SK-N-SH treated with all-trans-retinoic acid at 6 μM for 48 hours (cell line): ENCODE results near the gene DNAH9.

Experiments used
- ATAC-seq: fragments of 200-7000 bp; cut with Tn5 transposase; 3 replicates; pipeline ENCODE4 v1.9.1; 2020; ENCODE audit warnings: mild to moderate bottlenecking, moderate library complexity
- ARNTL ChIP-seq: fragments of 450-650 bp; formaldehyde crosslinking; IDR thresholded peaks from 2 replicates; pipeline ENCODE4 v1.5.0; 2020; ENCODE audit warnings: low read depth, mild to moderate bottlenecking, moderate library complexity, borderline replicate concordance
- BACH2 ChIP-seq: fragments of 250-450 bp; sonication (Bioruptor Pico); IDR thresholded peaks from 2 replicates; pipeline ENCODE4 v1.9.0; 2021; ENCODE audit warnings: mild to moderate bottlenecking, borderline replicate concordance
- CSDC2 ChIP-seq: fragments of 250-450 bp; sonication (Bioruptor Pico); IDR thresholded peaks from 2 replicates; pipeline ENCODE4 v1.5.0; 2020; ENCODE audit warnings: mild to moderate bottlenecking, moderate library complexity
- ESRRG ChIP-seq: fragments of 250-450 bp; sonication (Bioruptor Pico); IDR thresholded peaks from 2 replicates; pipeline ENCODE4 v1.6.1; 2021; ENCODE audit warnings: mild to moderate bottlenecking
- GLIS3 ChIP-seq: fragments of 250-450 bp; sonication (Bioruptor Pico); IDR thresholded peaks from 2 replicates; pipeline ENCODE4 v1.5.0; 2020; ENCODE audit warnings: mild to moderate bottlenecking, moderate library complexity
- ISL1 ChIP-seq: fragments of 250-450 bp; sonication (Bioruptor Pico); IDR thresholded peaks from 2 replicates; pipeline ENCODE4 v2.1.2; 2022; ENCODE audit warnings: mild to moderate bottlenecking, moderate library complexity
- PPARA ChIP-seq: fragments of 250-450 bp; sonication (Bioruptor Pico); IDR thresholded peaks from 2 replicates; pipeline ENCODE4 v1.5.0; 2020; ENCODE audit warnings: mild to moderate bottlenecking, borderline replicate concordance
- RARB ChIP-seq: fragments of 250-450 bp; sonication (Bioruptor Pico); IDR thresholded peaks from 2 replicates; pipeline ENCODE4 v1.8.0; 2021; ENCODE audit warnings: mild to moderate bottlenecking, moderate library complexity
- SNAI2 ChIP-seq: fragments of 250-450 bp; sonication (Bioruptor Pico); IDR thresholded peaks from 2 replicates; pipeline ENCODE4 v1.5.0; 2020; ENCODE audit warnings: mild to moderate bottlenecking, moderate library complexity
- TOX ChIP-seq: fragments of 250-450 bp; sonication (Bioruptor Pico); IDR thresholded peaks from 2 replicates; pipeline ENCODE4 v1.8.0; 2021; ENCODE audit warnings: mild to moderate bottlenecking, moderate library complexity, borderline replicate concordance
- ZC3H10 ChIP-seq: fragments of 250-450 bp; sonication (Bioruptor Pico); IDR thresholded peaks from 2 replicates; pipeline ENCODE4 v1.5.1; 2021; ENCODE audit warnings: mild to moderate bottlenecking, moderate library complexity
- ZFP30 ChIP-seq: fragments of 450-650 bp; formaldehyde crosslinking; IDR thresholded peaks from 2 replicates; pipeline ENCODE4 v1.5.0; 2022; ENCODE audit warnings: mild to moderate bottlenecking, moderate library complexity
- ZNF565 ChIP-seq: fragments of 450-650 bp; formaldehyde crosslinking; conservative IDR thresholded peaks from 2 replicates; pipeline ENCODE4 v1.5.0; 2020; ENCODE audit warnings: low read depth, mild to moderate bottlenecking, moderate library complexity
- ZNF70 ChIP-seq: fragments of 450-650 bp; formaldehyde crosslinking; IDR thresholded peaks from 2 replicates; pipeline ENCODE4 v1.5.0; 2020; ENCODE audit warnings: mild to moderate bottlenecking, moderate library complexity
- ZNF8 ChIP-seq: fragments of 450-650 bp; formaldehyde crosslinking; IDR thresholded peaks from 2 replicates; pipeline ENCODE4 v1.5.0; 2020; ENCODE audit warnings: mild to moderate bottlenecking, moderate library complexity
- TF ChIP-seq, protein P1 (sequence below): fragments of 250-450 bp; sonication (Bioruptor Pico); IDR thresholded peaks from 2 replicates; pipeline ENCODE4 v1.8.0; 2020; ENCODE audit warnings: mild to moderate bottlenecking, moderate library complexity, borderline replicate concordance
- TF ChIP-seq, protein P2 (sequence below): fragments of 250-450 bp; sonication (Bioruptor Pico); IDR thresholded peaks from 2 replicates; pipeline ENCODE4 v1.5.0; 2020; ENCODE audit warnings: mild to moderate bottlenecking, moderate library complexity
- TF ChIP-seq, protein P3 (sequence below): fragments of 250-450 bp; sonication (Bioruptor Pico); IDR thresholded peaks from 2 replicates; pipeline ENCODE4 v1.5.1; 2021; ENCODE audit warnings: mild to moderate bottlenecking, moderate library complexity
- TF ChIP-seq, protein P4 (sequence below): fragments of 250-450 bp; sonication (Bioruptor Pico); IDR thresholded peaks from 2 replicates; pipeline ENCODE4 v1.8.0; 2021; ENCODE audit warnings: low read depth, mild to moderate bottlenecking, moderate library complexity, borderline replicate concordance

DNAH9 gene

DNA sequence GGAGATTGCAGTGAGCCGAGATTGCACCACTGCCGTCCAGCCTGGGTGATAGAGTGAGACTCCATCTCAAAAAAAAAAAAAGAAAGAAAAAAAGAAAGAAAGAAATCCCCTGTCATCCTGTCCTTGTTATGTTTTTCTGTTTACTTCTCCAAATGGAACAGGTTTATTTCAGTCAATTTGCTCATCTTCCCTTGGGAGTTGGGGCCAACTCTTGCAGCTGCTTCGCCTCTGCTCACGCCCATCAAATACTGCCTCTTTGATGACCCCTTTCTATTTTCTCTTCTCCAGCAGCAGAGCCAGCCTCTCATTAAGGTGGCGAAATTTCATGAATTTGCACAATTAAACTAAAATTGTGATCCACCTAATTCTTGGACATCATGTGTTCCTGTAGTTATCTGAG, 225.6 kb downstream of the DNAH9 start:
- no peak for ATAC-seq
- no peak for TF ChIP-seq ZNF565 (CRISPR knock-in tag)
- TF ChIP-seq SNAI2 (CRISPR knock-in tag) = no peak
- TF ChIP-seq RARB (CRISPR knock-in tag) = no peak
- TF ChIP-seq PPARA (CRISPR knock-in tag) = no peak
- no peak for TF ChIP-seq ZNF8 (CRISPR knock-in tag)
- no peak for TF ChIP-seq ARNTL
- TF ChIP-seq CSDC2 (CRISPR knock-in tag) = no peak
- TF ChIP-seq ESRRG (CRISPR knock-in tag) = no peak
- no peak for TF ChIP-seq ZNF70 (CRISPR knock-in tag)
- TF ChIP-seq, protein P1, sequence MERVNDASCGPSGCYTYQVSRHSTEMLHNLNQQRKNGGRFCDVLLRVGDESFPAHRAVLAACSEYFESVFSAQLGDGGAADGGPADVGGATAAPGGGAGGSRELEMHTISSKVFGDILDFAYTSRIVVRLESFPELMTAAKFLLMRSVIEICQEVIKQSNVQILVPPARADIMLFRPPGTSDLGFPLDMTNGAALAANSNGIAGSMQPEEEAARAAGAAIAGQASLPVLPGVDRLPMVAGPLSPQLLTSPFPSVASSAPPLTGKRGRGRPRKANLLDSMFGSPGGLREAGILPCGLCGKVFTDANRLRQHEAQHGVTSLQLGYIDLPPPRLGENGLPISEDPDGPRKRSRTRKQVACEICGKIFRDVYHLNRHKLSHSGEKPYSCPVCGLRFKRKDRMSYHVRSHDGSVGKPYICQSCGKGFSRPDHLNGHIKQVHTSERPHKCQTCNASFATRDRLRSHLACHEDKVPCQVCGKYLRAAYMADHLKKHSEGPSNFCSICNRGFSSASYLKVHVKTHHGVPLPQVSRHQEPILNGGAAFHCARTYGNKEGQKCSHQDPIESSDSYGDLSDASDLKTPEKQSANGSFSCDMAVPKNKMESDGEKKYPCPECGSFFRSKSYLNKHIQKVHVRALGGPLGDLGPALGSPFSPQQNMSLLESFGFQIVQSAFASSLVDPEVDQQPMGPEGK (CRISPR knock-in tag) = no peak
- TF ChIP-seq, protein P2, sequence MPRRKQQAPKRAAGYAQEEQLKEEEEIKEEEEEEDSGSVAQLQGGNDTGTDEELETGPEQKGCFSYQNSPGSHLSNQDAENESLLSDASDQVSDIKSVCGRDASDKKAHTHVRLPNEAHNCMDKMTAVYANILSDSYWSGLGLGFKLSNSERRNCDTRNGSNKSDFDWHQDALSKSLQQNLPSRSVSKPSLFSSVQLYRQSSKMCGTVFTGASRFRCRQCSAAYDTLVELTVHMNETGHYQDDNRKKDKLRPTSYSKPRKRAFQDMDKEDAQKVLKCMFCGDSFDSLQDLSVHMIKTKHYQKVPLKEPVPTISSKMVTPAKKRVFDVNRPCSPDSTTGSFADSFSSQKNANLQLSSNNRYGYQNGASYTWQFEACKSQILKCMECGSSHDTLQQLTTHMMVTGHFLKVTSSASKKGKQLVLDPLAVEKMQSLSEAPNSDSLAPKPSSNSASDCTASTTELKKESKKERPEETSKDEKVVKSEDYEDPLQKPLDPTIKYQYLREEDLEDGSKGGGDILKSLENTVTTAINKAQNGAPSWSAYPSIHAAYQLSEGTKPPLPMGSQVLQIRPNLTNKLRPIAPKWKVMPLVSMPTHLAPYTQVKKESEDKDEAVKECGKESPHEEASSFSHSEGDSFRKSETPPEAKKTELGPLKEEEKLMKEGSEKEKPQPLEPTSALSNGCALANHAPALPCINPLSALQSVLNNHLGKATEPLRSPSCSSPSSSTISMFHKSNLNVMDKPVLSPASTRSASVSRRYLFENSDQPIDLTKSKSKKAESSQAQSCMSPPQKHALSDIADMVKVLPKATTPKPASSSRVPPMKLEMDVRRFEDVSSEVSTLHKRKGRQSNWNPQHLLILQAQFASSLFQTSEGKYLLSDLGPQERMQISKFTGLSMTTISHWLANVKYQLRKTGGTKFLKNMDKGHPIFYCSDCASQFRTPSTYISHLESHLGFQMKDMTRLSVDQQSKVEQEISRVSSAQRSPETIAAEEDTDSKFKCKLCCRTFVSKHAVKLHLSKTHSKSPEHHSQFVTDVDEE (CRISPR knock-in tag) = no peak
- no peak for TF ChIP-seq GLIS3
- no peak for TF ChIP-seq ISL1 (CRISPR knock-in tag)
- TF ChIP-seq TOX (CRISPR knock-in tag) = no peak
- TF ChIP-seq, protein P3, sequence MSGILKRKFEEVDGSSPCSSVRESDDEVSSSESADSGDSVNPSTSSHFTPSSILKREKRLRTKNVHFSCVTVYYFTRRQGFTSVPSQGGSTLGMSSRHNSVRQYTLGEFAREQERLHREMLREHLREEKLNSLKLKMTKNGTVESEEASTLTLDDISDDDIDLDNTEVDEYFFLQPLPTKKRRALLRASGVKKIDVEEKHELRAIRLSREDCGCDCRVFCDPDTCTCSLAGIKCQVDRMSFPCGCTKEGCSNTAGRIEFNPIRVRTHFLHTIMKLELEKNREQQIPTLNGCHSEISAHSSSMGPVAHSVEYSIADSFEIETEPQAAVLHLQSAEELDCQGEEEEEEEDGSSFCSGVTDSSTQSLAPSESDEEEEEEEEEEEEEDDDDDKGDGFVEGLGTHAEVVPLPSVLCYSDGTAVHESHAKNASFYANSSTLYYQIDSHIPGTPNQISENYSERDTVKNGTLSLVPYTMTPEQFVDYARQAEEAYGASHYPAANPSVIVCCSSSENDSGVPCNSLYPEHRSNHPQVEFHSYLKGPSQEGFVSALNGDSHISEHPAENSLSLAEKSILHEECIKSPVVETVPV (CRISPR knock-in tag) = no peak
- TF ChIP-seq, protein P4, sequence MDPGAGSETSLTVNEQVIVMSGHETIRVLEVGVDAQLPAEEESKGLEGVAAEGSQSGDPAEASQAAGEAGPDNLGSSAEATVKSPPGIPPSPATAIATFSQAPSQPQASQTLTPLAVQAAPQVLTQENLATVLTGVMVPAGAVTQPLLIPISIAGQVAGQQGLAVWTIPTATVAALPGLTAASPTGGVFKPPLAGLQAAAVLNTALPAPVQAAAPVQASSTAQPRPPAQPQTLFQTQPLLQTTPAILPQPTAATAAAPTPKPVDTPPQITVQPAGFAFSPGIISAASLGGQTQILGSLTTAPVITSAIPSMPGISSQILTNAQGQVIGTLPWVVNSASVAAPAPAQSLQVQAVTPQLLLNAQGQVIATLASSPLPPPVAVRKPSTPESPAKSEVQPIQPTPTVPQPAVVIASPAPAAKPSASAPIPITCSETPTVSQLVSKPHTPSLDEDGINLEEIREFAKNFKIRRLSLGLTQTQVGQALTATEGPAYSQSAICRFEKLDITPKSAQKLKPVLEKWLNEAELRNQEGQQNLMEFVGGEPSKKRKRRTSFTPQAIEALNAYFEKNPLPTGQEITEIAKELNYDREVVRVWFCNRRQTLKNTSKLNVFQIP (CRISPR knock-in tag) = no peak
- no peak for TF ChIP-seq ZFP30 (CRISPR knock-in tag)
- TF ChIP-seq BACH2 (CRISPR knock-in tag) = no peak

DNA sequence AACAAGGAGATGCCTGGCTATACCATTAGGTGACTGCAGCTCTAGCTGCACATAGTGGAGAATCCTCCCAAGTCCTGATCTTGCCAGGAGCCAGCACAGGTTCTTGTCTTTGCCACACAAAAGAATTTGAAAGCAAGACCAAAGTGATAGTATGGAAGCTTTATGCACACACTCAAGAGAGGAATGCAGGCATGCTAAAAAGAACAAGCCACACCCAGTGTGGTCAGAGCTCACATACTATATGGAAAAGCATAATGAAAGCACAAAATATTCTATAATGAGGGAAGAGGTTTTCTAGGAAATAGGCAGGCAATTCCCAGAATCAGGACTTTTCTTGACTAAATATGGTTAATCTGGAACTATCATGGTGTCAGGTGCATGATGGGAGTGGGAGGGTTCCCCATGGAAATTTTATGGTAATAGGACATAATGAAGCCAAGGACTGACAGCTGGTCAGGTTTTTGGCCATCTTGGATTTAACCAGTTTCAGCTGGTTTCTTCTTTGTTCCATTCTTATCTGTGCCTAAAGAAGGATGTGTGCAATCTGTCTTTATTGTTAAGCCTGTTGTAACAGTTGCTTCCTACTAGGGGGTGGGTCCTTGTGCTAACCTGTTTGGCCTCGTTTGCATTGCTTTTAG, 227.4 kb downstream of the DNAH9 start:
- ATAC-seq = no peak
- TF ChIP-seq ESRRG (CRISPR knock-in tag) = no peak
- no peak for TF ChIP-seq RARB (CRISPR knock-in tag)
- TF ChIP-seq ZNF8 (CRISPR knock-in tag) = no peak
- no peak for TF ChIP-seq ZC3H10
- TF ChIP-seq, protein P3 (CRISPR knock-in tag) = no peak
- TF ChIP-seq ZFP30 (CRISPR knock-in tag) = no peak
- TF ChIP-seq ISL1 (CRISPR knock-in tag) = no peak
- no peak for TF ChIP-seq TOX (CRISPR knock-in tag)
- no peak for TF ChIP-seq ARNTL
- TF ChIP-seq PPARA (CRISPR knock-in tag) = no peak

DNA sequence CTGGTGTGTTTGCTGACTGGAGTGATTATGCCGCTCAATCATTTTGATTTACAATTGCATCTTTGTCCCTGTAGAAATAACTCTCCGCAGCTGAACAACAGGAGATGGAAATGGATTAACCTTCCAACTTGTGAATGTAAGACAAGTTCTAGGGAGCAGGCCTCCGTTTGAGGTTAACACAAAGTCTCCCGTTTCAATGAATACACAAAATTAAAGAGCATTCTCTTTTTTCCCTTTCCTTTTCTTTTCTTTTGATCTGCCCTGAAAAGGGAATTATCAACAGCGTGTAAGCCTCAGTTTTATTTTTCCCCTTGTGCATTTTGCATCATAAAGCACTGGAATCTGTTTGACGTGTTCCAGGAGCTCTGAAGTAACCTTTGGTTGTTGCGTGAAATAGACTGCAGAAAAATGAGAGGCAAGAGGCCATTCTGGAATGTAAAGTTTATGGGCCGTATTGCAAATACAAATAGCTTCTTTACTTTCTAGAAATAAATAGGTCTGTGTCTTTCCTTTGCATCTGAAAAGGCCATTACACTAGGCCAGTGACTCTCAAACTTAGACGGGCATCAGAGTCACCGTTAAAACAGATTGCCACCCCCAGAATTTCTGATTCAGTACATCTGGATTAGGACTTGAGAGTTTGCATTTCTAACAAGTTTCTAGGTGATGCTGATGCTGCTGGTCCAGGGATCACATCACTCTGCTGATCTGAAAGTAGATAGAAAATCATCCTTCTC, 234.3 kb downstream of the DNAH9 start:
- ATAC-seq = no peak
- no peak for TF ChIP-seq ARNTL
- TF ChIP-seq, protein P4 (CRISPR knock-in tag) = no peak
- TF ChIP-seq ZC3H10 = no peak
